GM21619 (cell line): ENCODE measurements around the gene BRIP1.
"Not testable (repeated sequence)": the region's sequence is repeated elsewhere in the genome, so short reads cannot be mapped to it uniquely, and the experiment has no call there.

Experiments used
- ATAC-seq: cut with Tn5 transposase; IDR thresholded peaks from one replicate; pipeline ENCODE4 v1.9.1; 2021; ENCODE audit not compliant: unreplicated experiment

Gene BRIP1

DNA sequence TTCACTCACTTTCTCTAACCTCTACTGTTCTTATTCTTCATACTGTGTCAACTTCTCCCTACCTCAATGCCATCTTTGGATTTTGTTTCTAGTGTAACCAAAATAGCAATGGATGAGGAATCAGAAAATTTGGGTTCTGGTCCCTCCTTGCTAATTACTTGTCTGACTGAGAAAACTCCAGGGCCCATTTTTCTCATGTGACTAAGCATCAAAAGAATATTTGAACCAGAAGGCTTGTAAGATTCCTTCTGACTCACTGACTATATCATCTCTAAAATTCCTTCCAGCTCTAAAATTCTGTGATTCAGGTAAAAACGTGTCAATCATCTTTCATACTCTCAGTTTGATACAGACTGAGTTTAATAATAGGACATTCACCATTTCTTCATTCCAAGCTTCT lies 57.9 kb downstream of the BRIP1 start:
- no peak for ATAC-seq

DNA sequence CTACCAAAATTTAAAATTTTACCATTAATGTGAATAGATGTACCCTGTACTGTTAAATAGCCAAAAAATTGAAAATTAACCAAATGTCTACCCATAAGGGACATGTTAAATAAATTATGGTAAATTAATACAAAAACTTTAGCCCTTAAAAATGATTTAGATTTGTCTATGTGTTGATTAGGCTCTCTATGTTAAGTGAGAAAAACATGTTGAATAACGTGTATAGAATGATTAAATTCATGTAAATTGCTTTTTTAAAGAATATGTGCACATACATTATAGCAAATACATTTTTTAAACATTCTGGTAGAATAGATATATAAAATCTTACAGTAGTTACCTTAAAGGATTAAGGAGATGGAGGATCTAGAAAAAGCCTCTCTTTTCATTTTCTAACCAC lies 59.5 kb downstream of the BRIP1 start:
- ATAC-seq = no peak

DNA sequence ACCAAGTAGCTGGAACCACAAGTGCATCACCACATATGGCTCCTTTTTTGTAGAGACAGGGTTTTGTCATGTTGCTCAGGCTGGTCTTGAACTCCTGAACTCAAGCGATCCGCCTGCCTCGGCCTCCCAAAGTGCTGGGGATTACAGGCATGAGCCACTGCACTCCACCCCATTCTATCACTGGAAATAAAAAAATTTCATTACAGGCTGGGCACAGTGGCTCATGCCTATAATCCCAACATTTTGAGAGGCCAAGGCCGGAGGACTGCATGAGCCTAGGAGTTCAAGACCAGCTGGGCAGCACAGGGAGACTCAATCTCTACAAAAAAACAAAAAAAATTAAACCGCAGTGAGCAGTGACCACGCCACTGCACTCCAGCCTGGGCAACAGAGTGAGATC lies 60.1 kb downstream of the BRIP1 start:
- ATAC-seq = no peak

DNA sequence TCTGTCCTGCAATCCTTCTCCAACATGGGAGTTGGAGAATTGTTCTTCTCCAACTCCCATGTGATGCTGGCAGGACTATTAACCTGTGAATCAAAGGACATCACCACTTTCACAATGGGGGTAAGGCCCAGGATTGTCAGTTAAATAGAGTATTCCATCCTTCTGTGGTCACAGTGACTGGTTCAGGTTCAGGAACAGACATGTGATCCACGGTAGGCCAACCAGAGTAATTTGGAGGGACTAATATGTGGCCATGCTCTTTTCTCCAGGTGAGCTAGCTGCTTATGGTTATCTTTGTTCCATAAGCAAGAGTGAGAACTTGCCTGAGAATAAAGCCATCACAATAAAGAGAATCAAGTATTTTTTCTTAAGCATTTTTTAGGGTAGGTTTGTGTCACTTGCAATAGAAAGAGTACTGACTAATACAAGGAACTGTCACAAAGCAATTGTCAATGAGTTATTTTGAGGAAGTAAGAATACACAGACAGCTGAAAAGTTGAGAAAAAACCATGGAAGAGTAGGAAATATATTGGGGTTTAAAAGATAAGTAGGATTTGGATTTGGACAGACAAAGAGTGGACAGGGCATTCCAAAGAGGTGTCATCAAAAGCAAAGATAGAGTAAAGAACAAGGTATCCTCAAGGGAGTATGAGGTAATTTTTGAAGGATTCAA lies 63.4 kb downstream of the BRIP1 start:
- no peak for ATAC-seq

DNA sequence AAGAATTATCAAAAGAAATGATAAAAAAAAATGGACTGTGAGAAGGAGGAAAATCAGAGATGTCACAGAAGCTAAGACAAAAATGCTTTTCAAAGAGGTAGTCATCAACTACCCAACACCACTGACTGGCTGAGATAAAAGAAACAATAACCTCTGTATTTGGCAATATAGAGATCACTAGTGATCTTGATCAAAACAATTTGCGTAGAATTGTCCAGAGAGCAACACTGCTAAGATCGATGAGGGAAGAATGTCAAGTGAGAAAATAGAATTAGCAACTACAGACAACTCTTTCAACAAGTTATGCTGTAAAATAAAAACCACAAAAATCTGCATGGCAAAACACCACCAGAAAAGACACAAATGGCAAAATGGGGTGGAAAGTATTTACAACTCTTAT lies 66.0 kb downstream of the BRIP1 start:
- ATAC-seq = no peak

DNA sequence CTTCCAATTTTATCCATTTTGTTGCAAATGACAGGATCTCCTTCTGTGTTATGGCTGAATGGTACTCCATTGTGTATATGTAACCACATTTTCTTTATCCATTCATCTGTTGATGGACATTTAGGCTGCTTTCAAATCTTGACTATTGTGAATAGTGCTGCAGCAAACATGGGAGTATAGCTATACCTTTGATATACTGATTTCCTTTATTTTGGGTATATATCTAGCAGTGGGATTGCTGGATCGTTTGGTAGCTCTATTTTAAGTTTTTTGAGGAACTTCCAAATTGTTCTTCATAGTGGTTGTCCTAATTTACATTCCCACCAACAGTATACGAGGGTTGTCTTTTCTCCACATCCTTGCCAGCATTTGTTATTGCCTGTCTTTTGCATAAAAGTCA lies 67.8 kb downstream of the BRIP1 start:
- ATAC-seq = no peak

DNA sequence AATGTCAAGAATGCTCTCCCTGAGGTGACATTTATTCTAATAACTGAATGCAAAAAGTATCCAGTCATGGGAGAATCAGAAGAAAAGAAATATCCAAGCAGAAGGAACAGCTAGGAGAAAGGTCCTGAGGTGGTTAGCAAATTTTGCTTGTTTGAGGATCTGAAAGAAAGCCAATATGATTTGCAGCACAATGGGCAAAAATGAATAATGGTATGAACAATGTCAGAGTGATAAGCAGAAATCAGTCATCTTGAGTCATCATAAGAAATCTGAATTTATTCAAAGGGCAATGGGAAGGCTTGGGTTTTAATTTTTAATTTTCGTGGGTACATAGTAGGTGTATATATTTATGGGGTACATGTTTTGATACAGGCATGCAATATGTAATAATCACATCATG lies 68.5 kb downstream of the BRIP1 start:
- no peak for ATAC-seq

DNA sequence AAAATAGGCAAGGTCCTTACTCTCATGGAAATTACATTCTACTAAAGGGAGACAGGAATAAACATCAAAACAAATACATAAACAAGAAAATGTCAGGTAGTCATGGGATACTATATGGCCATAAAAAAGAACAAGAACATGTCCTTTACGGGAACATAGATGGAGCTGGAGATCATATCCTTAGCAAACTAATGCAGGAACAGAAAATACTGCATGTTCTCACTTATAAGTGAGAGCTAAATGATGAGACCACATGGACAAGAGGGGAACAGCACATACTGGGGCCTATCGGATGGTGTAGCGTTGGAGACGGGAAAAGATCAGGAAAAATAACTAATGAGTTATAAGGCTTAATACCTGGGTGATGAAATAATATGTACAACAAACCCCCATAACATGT lies 69.1 kb downstream of the BRIP1 start:
- no peak for ATAC-seq

DNA sequence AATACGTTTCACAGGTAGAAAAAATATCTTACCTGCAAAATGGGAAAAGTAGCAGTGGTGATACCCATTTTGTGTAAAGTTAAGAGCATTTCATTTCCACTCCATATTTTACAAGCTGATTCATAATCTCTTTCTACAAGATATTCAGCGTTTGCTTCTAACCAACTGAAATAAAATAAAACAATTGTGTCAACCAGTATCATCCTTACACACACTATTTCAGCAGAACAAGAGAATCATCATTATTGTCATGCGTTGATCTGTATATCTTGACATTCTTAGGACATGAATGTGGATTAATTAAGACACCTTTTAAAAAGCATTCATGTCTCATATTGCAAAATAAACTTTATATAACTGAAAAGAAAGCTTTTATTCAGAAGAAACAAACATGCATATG lies 69.8 kb downstream of the BRIP1 start:
- ATAC-seq = no peak

DNA sequence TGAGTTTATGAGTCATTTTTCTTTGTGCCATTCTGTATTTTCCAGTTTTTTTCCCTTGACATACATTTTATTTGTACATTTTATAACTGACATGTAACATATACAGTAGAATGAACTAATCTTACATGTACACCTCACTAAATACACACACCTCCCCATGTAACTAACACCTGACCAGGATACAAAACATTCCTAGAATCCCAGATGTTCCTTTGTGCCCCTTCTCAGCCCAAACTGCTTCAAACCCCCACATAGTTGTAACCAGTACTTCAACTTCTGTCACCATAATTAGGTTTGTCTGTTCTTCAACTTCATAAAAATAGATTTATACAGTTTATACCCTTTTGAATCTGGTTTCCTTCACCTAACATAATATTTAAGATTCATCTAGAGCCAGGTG lies 73.5 kb downstream of the BRIP1 start:
- no peak for ATAC-seq

DNA sequence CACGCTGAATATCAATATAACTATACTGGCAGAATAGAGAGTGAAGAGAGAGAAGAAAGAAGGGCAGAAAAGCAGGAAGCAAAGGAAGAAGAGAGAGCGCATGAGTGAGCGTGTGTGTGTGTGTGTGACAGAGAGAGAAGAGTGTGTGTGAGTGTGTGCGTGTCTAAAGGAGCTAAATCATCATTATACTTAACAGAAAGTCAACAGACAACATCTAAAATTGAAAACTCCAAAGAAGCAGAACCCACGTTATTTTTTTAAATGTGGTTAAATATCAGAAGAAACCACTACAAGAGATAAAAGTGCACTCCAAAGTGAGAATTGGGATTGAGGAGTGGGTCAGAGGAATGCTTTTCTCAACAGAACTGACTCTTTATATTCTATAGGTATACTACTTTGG lies 77.2 kb downstream of the BRIP1 start:
- no peak for ATAC-seq

DNA sequence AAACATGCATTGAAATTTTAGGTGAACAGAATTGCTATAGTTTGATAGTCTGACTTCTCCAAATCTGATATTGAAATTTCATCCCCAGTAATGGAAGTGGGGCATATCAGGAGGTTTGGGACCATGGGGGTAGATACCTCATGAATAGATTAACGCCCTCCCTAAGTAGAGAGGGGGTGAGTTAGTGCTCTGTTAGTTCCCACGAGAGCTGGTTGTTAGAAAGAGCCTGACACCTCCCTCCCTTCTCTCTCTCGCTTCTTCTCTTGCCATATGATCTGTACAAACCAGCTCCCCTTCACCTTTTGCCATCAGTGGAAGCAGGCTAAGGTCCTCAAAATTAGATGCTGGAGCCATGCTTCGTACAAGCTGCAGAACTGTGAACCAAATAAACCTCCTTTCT lies 78.8 kb downstream of the BRIP1 start:
- no peak for ATAC-seq

DNA sequence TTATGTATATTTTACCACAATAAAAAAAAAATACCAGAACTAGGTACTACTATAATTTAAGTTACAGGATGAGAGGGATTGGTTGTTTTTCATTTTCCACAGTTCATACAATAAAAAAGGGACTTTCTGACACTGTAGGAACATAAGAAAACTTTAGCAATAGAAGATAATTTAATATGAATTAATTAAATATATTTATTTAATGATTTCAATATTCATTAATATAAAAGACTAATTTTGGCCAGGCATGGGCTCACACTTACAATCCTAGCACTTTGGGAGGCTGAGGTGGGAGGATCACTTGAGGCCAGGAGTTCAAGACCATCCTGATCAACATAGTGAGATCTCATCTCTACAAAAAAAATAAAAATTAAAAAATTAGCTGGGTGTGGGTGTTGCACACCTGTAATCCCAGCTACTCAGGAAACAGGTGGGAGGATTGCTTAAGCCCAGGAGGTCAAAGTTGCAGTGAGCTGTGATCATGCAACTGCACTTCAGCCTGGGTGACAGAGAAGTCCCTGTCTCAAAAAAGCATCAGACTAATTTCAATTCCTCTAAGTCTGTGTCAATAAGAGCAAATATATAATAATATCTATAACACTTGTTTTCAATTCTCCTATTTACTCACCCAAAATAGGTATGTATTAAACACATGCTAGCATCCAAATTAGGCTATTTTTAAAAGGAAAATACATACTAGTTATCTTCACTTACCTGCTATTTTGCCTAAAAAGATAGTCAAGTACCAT lies 79.6 kb downstream of the BRIP1 start:
- no peak for ATAC-seq

DNA sequence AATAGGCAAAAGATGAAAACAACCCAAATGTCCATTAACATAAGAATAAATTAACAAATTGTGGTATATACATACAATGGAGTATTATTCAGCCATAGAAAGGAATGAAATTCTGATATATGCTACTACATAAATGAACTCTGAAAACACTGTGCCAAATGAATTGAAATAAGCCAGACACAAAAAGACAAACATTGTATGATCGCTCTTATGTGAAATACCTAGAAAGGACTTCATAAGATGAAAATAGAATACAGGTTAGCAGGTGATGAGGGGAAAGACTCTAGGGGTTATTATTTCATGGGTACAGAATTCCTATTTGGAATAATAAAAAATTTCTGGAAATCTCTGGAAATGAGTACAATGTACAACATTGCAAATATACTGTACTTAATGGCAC lies 80.2 kb downstream of the BRIP1 start:
- no peak for ATAC-seq

DNA sequence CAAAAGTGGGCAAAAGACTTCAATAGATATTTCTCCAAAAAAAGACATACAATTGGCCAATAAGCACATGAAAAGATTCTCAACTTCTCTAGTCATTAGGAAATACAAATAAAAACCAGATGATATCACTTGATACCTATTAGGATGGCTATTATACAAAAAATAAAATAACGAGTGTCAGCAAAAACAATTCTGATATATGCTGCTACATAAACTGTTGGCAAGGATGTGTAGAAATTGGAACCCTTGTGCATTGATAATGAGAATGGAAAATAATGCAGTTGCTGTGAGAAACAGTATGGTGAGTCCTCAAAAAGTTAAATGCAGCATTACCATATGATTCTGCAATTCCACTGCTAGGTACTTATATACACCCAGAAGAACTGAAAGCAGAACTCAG lies 80.6 kb downstream of the BRIP1 start:
- no peak for ATAC-seq

DNA sequence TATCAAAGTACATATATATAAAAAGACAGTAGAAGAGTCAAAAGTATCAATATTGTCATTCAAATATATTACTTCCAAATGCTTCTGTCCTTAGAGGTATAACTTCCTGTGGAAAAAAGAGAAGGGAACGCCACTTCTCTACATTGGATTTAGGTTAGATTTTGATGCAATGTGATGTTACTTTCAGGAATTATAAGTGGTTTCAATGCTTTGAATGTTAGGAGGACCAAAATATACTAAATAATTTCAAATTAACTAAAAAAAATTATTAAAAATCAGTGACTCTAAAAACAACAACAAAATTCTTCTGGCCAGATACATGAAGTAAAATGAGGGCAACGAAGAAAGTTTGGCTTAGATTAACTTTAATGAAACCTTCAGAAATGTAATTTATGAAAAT lies 88.0 kb downstream of the BRIP1 start:
- ATAC-seq = no peak

DNA sequence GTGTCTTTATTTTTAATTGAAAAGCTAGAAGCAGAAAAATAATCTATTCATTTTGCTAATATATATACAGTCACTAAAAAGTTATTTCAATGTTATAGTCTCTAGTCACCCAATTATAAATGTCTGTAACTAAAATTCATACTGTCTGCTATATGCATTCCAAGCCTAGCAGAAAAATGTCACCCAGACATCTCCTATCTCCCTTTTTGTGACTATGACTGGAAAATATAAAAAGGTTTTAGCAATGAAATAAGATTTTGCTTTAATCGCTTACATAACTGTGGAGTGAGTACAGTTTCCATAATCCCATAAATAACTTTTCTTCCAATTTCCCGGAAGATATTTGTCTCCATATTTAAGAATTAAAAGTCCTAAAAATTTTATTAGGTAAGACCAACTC lies 88.6 kb downstream of the BRIP1 start:
- no peak for ATAC-seq

DNA sequence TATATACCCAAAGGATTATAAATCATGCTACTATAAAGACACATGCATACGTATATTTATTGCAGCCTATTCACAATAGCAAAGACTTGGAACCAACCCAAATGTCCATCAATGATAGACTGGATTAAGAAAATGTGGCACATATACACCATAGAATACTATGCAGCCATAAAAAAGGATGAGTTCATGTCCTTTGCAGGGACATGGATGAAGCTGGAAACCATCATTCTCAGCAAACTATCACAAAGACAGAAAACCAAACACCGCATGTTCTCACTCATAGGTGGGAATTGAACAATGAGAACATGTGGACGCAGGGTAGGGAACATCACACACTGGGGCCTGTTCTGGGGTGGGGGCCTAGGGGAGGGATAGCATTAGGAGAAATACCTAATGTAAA lies 89.2 kb downstream of the BRIP1 start:
- ATAC-seq = not testable (repeated sequence)

DNA sequence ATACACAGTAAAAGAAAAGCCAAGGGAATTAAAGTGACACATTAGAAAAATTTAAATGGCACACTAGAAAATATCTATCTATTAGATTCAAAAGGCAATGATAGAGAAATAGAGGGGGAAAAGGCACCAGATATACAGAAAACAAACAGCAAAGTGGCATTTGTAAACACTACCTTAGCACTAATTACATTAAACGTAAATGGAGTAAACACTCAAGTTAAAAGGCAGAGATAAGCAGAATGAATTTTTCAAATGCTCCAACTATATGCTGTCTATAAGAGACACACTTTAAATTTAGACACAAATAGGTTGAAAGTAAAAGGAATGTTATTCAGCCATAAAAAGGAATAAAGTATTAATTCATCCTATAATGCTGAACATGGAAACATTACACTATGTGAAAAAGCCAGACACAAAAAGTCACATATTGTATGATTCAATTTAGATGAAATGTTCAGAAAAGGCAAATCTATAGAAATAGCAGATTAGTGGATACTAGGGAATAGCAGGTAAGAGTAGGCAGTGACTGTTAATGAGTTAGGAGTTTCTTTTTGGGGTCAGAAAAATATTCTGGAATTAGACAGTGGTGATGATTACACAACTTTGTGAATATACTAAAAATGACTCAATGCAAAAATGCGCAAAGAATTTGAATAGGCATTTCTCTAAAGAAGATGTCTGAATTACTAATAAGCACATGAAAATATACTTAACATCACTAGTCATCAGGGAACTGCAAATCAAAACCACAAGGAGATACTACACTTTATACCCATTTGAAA lies 92.4 kb downstream of the BRIP1 start:
- ATAC-seq = no peak

DNA sequence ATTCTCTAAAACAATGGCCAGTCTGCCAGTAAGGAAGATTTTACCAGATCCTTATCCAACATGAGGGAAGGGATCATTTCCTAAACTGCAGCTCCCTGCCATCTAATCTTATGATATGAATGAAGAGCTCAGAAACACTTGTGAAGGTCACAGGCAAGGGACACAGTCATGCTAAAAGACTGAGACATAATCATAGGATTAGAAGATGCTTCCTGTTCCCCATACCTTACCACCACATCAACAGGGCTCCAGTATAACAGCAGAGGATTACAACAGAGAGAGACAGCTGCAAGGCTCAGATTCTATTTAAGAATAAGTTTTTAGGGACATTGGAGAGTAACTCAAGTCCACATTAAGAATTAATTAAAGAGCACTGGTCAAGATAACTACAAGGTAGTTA lies 93.3 kb downstream of the BRIP1 start:
- ATAC-seq = no peak

DNA sequence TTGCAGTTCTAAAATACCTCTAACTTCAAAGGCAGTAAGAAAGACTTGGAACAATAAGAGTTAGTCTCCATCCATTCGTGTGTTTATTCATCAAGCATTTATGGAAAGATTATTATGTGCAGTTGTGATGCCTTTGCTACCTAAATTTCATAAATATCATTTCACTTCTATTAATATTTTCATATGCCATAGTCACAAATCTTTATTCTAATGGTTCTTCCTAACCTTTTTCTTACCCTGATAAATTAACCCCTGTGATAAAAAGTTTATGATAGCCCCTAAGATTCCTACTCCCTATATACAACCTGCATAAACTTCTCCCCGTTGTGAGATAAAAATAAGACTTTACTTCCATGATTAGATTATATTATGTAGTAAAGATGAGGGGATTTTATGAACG lies 94.9 kb downstream of the BRIP1 start:
- ATAC-seq = no peak

DNA sequence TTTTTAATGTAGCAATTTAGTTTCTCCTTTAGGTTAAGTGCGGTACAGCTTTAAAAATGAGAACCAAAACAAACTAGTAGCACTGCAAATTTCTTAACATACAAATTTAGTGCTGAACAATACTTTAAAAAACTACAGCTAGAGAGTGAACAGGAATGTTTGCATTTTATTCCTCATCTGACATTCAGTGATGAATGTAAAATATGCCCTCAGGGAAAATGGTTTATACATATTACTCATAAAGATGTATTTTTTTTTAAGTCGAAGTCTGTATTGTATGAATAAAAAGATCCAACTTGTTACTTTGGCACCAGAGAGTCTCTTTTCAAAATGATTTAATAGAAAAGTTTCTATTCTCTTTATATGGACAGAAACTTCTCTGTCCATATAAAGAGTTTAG lies 96.8 kb downstream of the BRIP1 start:
- no peak for ATAC-seq
